DOHH2 (cell line): ENCODE results near the gene EEF1B2.

ENCODE experiments used
- EZH2phosphoT487 ChIP-seq: fragments of 200-600 bp; sonication (generic); IDR thresholded peaks from 2 replicates; pipeline ENCODE4 v1.6.1; 2017; ENCODE audit warnings: borderline replicate concordance, mild to moderate bottlenecking, antibody characterized with exemption, low read length, moderate library complexity, mixed read lengths
- TF ChIP-seq, protein P1 (sequence below): fragments of 200-600 bp; sonication (generic); IDR thresholded peaks from one replicate; pipeline ENCODE4 v1.5.1; 2014; ENCODE audit warnings: antibody characterized with exemption, mild to moderate bottlenecking, low read depth, low read length; ENCODE audit not compliant: poor library complexity, severe bottlenecking

DNA sequence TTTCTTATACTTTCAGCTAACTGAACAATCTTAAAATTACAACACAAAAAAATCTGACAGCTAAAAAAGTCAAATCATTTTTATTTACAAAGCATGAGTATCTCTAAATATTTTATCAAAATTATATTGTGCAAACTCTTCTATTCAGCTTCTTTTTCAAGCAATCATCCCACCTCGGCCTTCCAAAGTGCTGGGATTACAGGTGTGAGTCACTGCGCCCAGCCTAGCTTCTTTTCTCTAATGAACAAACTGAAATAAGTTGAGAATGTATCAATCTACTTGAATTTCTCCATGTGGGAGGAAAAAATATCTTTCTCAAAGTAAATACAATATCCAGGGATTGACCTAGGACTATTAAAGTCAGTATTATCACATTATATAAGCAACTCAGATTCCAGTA is 15.3 kb upstream of the EEF1B2 start:
- TF ChIP-seq EZH2phosphoT487, result no peak
- TF ChIP-seq, protein P1, sequence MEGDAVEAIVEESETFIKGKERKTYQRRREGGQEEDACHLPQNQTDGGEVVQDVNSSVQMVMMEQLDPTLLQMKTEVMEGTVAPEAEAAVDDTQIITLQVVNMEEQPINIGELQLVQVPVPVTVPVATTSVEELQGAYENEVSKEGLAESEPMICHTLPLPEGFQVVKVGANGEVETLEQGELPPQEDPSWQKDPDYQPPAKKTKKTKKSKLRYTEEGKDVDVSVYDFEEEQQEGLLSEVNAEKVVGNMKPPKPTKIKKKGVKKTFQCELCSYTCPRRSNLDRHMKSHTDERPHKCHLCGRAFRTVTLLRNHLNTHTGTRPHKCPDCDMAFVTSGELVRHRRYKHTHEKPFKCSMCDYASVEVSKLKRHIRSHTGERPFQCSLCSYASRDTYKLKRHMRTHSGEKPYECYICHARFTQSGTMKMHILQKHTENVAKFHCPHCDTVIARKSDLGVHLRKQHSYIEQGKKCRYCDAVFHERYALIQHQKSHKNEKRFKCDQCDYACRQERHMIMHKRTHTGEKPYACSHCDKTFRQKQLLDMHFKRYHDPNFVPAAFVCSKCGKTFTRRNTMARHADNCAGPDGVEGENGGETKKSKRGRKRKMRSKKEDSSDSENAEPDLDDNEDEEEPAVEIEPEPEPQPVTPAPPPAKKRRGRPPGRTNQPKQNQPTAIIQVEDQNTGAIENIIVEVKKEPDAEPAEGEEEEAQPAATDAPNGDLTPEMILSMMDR, result no peak
